Measurements from ENCODE around the gene STRN.
"Not testable (repeated sequence)": the region's sequence is repeated elsewhere in the genome, so short reads cannot be mapped to it uniquely, and the experiment has no call there.

DNA sequence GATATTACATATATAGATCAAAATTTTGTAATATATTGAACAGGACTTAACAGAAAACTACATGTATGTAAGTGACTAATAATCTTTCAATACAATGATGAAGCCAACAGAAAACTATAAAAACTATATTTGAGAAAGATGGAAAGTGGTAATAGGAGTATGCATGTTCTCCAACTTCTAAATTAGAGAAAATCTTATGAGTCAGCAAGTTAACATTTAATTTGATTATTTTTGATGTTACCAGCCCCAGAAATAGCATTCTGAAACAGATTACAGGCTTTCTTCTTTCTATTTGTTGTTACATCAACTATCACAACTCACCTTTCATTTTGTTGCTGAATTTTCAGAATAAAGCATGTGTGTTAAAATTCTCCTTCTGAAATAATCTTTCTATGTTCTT, 29.8 kb downstream of the STRN start:
- TF ChIP-seq POLR2AphosphoS5, POLR2A (IDR thresholded peaks at IDR 0.05; ENCODE audit: low read depth, low read length): not testable (repeated sequence)

All from GM12892 (cell line).